Thymus (tissue), 11 donors: ENCODE measurements around the gene MOV10L1. TPM values are rescaled to one million over a fixed set of nuclear protein-coding genes. Genes with fewer than 3 reads are reported as not detected.
A peak's percentile ranks its signal among the peaks of the same experiment; 100 is the strongest.

Experiments used
- DNase-seq, 9 donors: peaks; one replicate each; pipeline ENCODE4 v3.0.0-alpha.2; 2013; ENCODE audit warnings: low spot score in 9 of 9, low read depth in 6 of 9, missing footprints in 1 of 9
- H3K27ac ChIP-seq, 2 donors: one replicate each; pipeline ENCODE4 v1.5.1; 2013; ENCODE audit warnings: control low read depth in 1 of 2, low read depth in 1 of 2, low read length in 1 of 2, mild to moderate bottlenecking in 1 of 2, moderate library complexity in 1 of 2
- H3K27me3 ChIP-seq, 2 donors: one replicate each; pipeline ENCODE4 v1.5.1; 2013; ENCODE audit warnings: low read length in 1 of 2; ENCODE audit not compliant: control insufficient read depth in 2 of 2, insufficient read depth in 1 of 2
- H3K36me3 ChIP-seq, 2 donors: one replicate each; pipeline ENCODE4 v1.5.1; 2013; ENCODE audit warnings: low read length in 1 of 2, mild to moderate bottlenecking in 1 of 2, moderate library complexity in 1 of 2; ENCODE audit not compliant: control insufficient read depth in 2 of 2, insufficient read depth in 2 of 2
- H3K4me1 ChIP-seq, 2 donors: one replicate each; pipeline ENCODE4 v1.5.1; 2013; ENCODE audit warnings: low read length in 2 of 2; ENCODE audit not compliant: control insufficient read depth in 2 of 2, insufficient read depth in 2 of 2
- H3K4me3 ChIP-seq, 2 donors: one replicate each; pipeline ENCODE4 v1.5.1; 2013; ENCODE audit warnings: low read length in 2 of 2, control low read depth in 1 of 2, mild to moderate bottlenecking in 1 of 2
- H3K9me3 ChIP-seq, 2 donors: one replicate each; pipeline ENCODE4 v1.5.1; 2013; ENCODE audit warnings: low read length in 1 of 2, mild to moderate bottlenecking in 1 of 2; ENCODE audit not compliant: control insufficient read depth in 2 of 2, insufficient read depth in 1 of 2
- WGBS: extraction: QIAGEN DNeasy Blood & Tissue Kit; methylation state at CpG from one replicate; pipeline ENCODE4 v1.1.7; 2013; 5-methylcytosine and 5-hydroxymethylcytosine counted together
- polyA plus RNA-seq: library from polyadenylated mRNA; stranded (reverse); fragments of 200-250 nt; gene quantifications from one replicate; pipeline ENCODE4 v1.2.3, GENCODE V29; 2013
- total RNA-seq: library from RNA; stranded (reverse); fragments of 120-200 nt; gene quantifications from one replicate; pipeline ENCODE4 v1.2.4, GENCODE V29; 2013
- donor health status: healthy.

The MOV10L1 gene
- total and polyA plus RNA-seq, 2 donors, result 0.14 to 0.32 TPM

DNA sequence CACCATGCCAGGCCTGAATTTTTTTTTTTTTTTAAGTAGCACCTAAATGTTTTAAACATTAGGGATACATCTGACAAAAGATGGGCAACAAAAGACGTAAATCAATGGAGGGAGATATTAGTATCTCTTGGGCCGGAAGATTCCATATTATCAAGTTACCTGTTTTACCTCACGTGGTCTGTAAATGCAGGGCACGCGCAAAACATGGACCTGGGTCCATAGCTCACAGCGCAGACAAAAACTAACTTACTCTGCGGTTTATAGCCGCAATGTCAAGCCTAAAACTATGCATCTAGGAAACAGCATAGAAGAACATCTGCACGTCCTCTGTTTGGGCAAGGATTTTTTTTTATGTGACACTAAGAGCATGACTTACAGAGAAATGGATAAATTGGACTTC is 49.2 kb downstream of the MOV10L1 start:
- H3K4me3 ChIP-seq, result no peak overlapping the region
- peaks cover 4 to 8% of the 10 kb centered on the region in 2 donors for H3K4me1 ChIP-seq
- no peaks in the 10 kb centered on the region for H3K36me3 ChIP-seq
- 89% methylated on average over 9 of the region's 9 CpGs for WGBS
- no peaks in the 10 kb centered on the region for H3K9me3 ChIP-seq
- H3K27me3 ChIP-seq, result no peaks in the 10 kb centered on the region
- no peak for DNase-seq
- no peak overlapping the region for H3K27ac ChIP-seq

DNA sequence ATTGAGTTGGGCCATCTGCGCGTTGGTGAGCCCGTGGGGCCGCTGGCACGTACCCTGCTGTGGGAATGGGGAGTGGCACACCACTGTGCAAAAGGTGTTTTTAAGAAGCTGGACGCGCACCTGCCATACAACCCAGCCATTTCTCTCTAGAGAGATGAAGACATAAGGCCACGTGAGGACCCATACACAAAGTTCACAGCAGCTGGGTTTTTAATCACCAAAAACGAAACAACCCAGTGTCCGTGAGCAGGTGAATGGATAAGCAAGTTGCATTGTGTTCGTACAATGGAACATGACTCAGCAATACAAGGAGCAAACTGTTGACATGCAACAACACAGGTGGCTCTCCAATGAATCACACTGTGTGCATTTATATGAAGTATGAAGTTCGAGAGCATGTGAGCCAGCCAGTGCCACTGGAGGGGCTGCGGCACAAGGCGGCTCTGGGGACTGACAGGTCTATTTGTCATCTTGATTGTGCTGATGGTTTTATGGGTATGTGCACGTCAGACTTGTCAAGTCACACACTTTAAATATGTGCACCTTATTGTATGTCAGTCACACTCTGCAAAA is 50.1 kb downstream of the MOV10L1 start:
- peak in 6 of 9 donors; percentile 3 to 58 (median 20) for DNase-seq
- H3K36me3 ChIP-seq, result no peaks in the 10 kb centered on the region
- WGBS, result 51% methylated on average over 15 of the region's 15 CpGs
- H3K27me3 ChIP-seq, result no peaks in the 10 kb centered on the region
- H3K4me1 ChIP-seq, result peaks cover 4 to 8% of the 10 kb centered on the region in 2 donors
- H3K4me3 ChIP-seq, result no peak overlapping the region
- H3K9me3 ChIP-seq, result no peaks in the 10 kb centered on the region
- peak overlapping the region in 1 of 2 donors; percentile 28 for H3K27ac ChIP-seq

DNA sequence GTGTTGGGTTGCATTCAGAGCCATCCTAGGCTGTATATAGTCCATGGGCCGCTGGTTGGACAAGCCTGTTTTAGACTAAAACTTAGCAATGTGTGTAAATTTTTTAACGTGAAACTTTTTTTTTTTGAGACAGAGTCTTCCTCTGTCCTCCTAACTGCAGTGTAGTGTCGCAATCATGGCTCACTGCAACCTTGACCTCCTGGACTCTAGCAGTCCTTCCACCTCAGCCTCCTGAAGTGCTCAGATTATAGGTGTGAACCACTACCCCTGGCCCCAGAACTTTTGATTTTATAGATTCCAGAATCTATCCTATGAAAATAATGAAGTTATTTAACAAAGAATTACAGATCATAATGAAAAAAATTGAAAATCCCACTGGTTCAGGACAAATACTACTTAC is 50.8 kb downstream of the MOV10L1 start:
- H3K9me3 ChIP-seq, result no peaks in the 10 kb centered on the region
- WGBS, result 93% methylated on average over 3 of the region's 3 CpGs
- no peaks in the 10 kb centered on the region for H3K27me3 ChIP-seq
- no peak for DNase-seq
- H3K4me3 ChIP-seq, result no peak overlapping the region
- no peak overlapping the region for H3K27ac ChIP-seq
- H3K36me3 ChIP-seq, result no peaks in the 10 kb centered on the region
- peaks cover 4 to 8% of the 10 kb centered on the region in 2 donors for H3K4me1 ChIP-seq

DNA sequence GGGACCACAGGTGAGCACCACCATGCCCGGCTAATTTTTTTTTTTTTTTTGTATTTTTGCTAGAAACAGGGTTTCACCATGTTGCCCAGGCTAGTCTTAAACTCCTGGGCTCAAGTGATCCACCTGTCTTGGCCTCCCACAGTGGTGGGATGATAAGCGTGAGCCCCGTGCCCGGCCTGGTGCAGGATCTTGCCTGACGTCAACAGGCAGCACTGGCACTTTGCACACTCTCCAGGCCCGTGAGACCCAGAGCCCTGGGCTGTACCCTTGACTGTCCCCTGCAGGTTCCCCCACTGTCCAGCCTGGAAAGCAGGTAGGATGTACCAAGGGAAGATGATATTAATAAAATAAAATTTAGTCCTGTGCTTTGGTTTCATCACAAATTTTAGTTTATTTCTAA is 51.7 kb downstream of the MOV10L1 start:
- WGBS, result 97% methylated on average over 6 of the region's 6 CpGs

DNA sequence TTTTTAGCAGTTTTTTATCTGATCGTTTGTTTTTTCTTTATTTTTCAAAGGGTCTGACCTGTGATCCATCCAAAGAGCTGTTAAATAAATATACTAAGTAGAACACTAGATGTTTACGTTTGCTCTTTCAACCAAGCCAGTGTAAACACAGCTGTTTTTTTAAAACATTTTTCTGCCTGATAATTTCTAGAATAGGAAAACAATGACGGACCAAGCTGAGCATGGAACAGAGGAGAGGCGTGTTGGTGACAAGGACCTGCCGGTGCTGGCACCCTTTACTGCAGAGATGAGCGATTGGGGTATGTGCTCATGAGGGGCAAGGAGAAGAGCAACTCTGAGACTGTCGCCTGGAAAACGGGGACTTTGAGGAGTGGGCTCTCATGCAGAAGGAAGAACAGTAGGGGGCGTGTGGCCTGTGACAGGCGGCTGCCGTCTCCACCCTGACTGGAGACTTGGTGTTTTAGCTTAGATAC is 52.1 kb downstream of the MOV10L1 start:
- no peaks in the 10 kb centered on the region for H3K27me3 ChIP-seq
- 88% methylated on average over 11 of the region's 11 CpGs for WGBS
- no peaks in the 10 kb centered on the region for H3K9me3 ChIP-seq
- no peak overlapping the region for H3K4me3 ChIP-seq
- H3K27ac ChIP-seq, result no peak overlapping the region
- no peaks in the 10 kb centered on the region for H3K36me3 ChIP-seq
- H3K4me1 ChIP-seq, result peaks cover 4 to 8% of the 10 kb centered on the region in 2 donors
- DNase-seq, result no peak

More for the DNA sequence above, 51.7 kb downstream of the MOV10L1 start:
- H3K4me3 ChIP-seq, result no peak overlapping the region
- DNase-seq, result no peak
- no peaks in the 10 kb centered on the region for H3K36me3 ChIP-seq
- H3K9me3 ChIP-seq, result no peaks in the 10 kb centered on the region
- no peak overlapping the region for H3K27ac ChIP-seq
- H3K4me1 ChIP-seq, result peaks cover 4 to 8% of the 10 kb centered on the region in 2 donors
- no peaks in the 10 kb centered on the region for H3K27me3 ChIP-seq

DNA sequence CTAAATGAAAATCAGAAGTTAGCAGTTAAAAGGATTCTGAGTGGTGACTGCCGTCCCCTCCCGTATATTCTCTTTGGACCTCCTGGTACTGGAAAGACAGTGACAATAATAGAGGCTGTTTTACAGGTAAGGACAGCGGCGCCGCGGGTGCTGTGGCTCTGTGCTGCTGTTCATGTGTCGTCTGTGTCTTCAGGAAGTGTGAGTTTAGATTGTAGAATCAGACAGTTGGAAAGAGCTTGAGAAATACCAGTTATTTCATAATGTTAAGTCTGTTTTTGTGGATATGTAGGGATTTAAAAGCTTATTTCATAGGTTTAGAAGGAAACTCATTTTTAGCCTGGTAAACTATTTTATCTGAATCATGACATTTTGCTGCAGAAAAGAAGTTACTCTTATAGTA is 53.3 kb downstream of the MOV10L1 start:
- WGBS, result 95% methylated on average over 7 of the region's 7 CpGs
- H3K27ac ChIP-seq, result no peak overlapping the region
- H3K27me3 ChIP-seq, result no peaks in the 10 kb centered on the region
- H3K4me1 ChIP-seq, result peaks cover 4 to 8% of the 10 kb centered on the region in 2 donors
- no peak for DNase-seq
- no peaks in the 10 kb centered on the region for H3K9me3 ChIP-seq
- no peak overlapping the region for H3K4me3 ChIP-seq
- no peaks in the 10 kb centered on the region for H3K36me3 ChIP-seq

DNA sequence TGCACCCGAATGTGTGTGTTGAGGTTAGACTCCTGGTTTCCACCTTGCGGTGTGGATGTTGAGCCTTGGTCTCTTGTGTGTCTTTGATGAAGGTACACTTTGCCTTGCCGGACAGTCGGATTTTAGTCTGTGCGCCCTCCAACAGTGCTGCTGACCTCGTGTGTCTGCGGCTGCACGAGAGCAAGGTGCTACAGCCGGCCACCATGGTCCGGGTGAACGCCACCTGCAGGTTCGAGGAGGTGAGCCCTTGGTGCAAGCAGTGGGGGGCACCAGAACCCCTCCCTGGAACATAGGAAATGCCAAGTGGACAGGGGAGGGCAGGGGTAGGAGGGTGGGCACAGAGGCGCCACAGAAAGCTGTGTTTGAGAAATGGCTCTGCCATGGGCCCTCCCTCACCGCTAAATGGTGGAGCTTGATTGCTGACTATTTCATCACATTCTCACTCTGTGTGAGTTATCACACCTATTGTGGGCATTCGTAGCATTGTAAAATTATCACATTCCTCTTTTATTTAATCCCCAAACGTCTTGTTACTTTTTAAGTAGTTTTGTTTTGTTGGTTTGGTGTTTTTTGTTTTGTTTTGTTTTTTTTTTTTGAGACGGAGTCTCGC is 54.3 kb downstream of the MOV10L1 start:
- no peak for DNase-seq
- Histone ChIP-seq H3K4me3 (no peak overlapping the region), H3K9me3 (no peaks in the 10 kb centered on the region), H3K36me3 (no peaks in the 10 kb centered on the region), H3K4me1 (peaks cover 4 to 8% of the 10 kb centered on the region in 2 donors), H3K27me3 (no peaks in the 10 kb centered on the region), H3K27ac (no peak overlapping the region)
- WGBS, result 92% methylated on average over 18 of the region's 18 CpGs

DNA sequence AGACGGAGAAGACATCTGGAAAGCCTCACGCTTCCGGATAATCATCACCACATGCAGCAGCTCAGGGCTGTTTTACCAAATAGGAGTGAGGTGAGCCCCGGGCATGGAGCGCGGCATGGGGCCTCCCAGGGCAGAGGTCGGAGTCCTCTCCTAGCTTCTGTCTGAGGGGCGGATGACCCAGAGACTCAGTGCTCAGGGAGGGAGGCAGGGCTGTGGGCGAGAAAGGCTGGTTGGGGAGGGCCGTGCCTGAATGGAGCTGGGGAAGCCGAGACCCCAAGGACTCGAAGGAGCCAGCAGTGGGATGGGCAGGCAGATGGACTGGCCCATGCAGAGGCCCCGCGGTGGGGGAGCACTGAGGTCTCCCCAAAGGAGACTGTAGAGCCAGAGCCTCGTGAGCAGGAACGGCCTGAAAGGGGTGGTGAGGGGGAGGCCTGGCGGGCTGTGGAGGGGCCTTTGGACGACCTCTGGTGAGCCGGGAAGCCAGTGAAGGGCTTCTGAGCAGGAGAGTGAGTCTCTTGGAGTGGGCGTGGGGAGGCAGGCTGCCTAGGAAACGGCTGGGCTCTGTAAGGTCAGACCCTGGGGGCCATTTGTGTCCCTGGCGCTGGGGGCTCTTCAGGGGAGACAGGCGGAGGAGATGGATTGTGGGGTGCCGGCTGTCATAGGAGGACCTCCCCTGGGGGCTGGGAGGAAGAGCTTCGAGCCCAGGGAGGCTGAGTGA is 56.1 kb downstream of the MOV10L1 start:
- DNase-seq, result no peak
- H3K9me3 ChIP-seq, result no peaks in the 10 kb centered on the region
- H3K36me3 ChIP-seq, result no peaks in the 10 kb centered on the region
- WGBS, result 91% methylated on average over 25 of the region's 25 CpGs
- no peak overlapping the region for H3K27ac ChIP-seq
- H3K4me3 ChIP-seq, result no peak overlapping the region
- H3K27me3 ChIP-seq, result peaks cover 0 to 2% of the 10 kb centered on the region in 2 donors
- H3K4me1 ChIP-seq, result no peaks in the 10 kb centered on the region
